GM19372 (cell line): Measurements from ENCODE around the gene KCNQ1.

Experiments
- ATAC-seq: cut with Tn5 transposase; IDR thresholded peaks from one replicate; pipeline ENCODE4 v1.9.1; 2021; ENCODE audit warnings: mild to moderate bottlenecking, low read depth, moderate library complexity; ENCODE audit not compliant: unreplicated experiment

The KCNQ1 gene

GRCh38 chr11:2690596-2691354 is 246.0 kb downstream of the KCNQ1 start:
- ATAC-seq = no peak

GRCh38 chr11:2691355-2691761 is 246.6 kb downstream of the KCNQ1 start:
- no peak for ATAC-seq

GRCh38 chr11:2691991-2692875 is 247.4 kb downstream of the KCNQ1 start:
- ATAC-seq = no peak

GRCh38 chr11:2693271-2694261 is 248.8 kb downstream of the KCNQ1 start:
- ATAC-seq = no peak

- ATAC-seq = no peak
Measured at GRCh38 chr11:2694495-2694894, 249.7 kb downstream of the KCNQ1 start.

GRCh38 chr11:2694995-2695939 is 250.5 kb downstream of the KCNQ1 start:
- no peak for ATAC-seq

- no peak for ATAC-seq
Measured at GRCh38 chr11:2696455-2696854, 251.6 kb downstream of the KCNQ1 start.

- ATAC-seq = no peak
Measured at GRCh38 chr11:2697866-2698265, 253.1 kb downstream of the KCNQ1 start.

- no peak for ATAC-seq
Measured at GRCh38 chr11:2698386-2699184, 253.8 kb downstream of the KCNQ1 start.

- ATAC-seq = peak; percentile 14
Measured at GRCh38 chr11:2699185-2699530, 254.3 kb downstream of the KCNQ1 start.

- peak; percentile 92 for ATAC-seq
Measured at GRCh38 chr11:2699531-2700414, 255.0 kb downstream of the KCNQ1 start, which contains the start of gene KCNQ1OT1. KCNQ1OT1 (minus strand) TSS chr11:2699994.

- ATAC-seq = no peak
Measured at GRCh38 chr11:2700415-2701211, 255.8 kb downstream of the KCNQ1 start.

GRCh38 chr11:2701230-2701629 is 256.4 kb downstream of the KCNQ1 start:
- ATAC-seq = no peak

GRCh38 chr11:2701898-2702434 is 257.2 kb downstream of the KCNQ1 start:
- no peak for ATAC-seq

- ATAC-seq = no peak
Measured at GRCh38 chr11:2702771-2703362, 258.1 kb downstream of the KCNQ1 start.
